ENCODE data around the gene LRCH3.

DNA sequence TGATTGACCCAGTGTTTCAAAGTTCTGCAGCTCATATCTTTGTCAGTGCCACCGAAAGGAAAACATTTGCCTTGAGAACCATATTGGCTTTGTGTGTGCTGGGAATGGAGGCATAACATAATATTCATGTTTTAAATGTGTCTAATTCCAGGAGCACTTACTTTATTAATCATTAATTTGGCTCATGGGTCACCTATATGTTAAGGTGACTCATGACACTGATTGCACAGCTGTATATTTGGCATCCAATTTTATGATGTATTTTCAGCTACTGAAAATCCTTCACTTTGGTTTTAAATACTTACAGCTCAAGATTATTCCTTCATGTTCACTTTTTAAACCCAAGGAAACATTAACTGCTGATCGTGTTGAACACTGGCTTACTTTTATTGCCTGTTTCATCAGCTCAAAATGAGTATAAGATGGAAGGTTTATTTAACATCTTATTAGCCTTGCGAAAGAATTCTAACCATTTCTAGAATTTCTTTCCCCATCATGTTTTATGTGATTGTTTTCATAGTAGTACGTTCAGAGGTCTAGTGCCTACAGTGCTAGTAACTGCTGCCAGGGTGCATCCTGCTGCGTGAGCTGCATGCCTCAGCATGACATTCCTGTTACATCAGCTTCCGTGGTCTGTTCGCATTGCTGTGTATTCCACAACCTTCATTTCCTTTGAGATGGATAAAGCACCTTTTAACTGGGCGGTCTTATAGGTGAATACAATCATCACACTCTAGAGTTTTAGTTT lies 63.7 kb downstream of the LRCH3 start:
- TF ChIP-seq, protein P1, sequence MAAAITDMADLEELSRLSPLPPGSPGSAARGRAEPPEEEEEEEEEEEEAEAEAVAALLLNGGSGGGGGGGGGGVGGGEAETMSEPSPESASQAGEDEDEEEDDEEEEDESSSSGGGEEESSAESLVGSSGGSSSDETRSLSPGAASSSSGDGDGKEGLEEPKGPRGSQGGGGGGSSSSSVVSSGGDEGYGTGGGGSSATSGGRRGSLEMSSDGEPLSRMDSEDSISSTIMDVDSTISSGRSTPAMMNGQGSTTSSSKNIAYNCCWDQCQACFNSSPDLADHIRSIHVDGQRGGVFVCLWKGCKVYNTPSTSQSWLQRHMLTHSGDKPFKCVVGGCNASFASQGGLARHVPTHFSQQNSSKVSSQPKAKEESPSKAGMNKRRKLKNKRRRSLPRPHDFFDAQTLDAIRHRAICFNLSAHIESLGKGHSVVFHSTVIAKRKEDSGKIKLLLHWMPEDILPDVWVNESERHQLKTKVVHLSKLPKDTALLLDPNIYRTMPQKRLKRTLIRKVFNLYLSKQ (tag by site-specific recombination; IDR thresholded peaks at IDR 0.05; ENCODE audit: borderline replicate concordance), result no peak
- no peak for TF ChIP-seq ZNF555 (tag by site-specific recombination; conservative IDR thresholded peaks at IDR 0.05)
- TF ChIP-seq, protein P2, sequence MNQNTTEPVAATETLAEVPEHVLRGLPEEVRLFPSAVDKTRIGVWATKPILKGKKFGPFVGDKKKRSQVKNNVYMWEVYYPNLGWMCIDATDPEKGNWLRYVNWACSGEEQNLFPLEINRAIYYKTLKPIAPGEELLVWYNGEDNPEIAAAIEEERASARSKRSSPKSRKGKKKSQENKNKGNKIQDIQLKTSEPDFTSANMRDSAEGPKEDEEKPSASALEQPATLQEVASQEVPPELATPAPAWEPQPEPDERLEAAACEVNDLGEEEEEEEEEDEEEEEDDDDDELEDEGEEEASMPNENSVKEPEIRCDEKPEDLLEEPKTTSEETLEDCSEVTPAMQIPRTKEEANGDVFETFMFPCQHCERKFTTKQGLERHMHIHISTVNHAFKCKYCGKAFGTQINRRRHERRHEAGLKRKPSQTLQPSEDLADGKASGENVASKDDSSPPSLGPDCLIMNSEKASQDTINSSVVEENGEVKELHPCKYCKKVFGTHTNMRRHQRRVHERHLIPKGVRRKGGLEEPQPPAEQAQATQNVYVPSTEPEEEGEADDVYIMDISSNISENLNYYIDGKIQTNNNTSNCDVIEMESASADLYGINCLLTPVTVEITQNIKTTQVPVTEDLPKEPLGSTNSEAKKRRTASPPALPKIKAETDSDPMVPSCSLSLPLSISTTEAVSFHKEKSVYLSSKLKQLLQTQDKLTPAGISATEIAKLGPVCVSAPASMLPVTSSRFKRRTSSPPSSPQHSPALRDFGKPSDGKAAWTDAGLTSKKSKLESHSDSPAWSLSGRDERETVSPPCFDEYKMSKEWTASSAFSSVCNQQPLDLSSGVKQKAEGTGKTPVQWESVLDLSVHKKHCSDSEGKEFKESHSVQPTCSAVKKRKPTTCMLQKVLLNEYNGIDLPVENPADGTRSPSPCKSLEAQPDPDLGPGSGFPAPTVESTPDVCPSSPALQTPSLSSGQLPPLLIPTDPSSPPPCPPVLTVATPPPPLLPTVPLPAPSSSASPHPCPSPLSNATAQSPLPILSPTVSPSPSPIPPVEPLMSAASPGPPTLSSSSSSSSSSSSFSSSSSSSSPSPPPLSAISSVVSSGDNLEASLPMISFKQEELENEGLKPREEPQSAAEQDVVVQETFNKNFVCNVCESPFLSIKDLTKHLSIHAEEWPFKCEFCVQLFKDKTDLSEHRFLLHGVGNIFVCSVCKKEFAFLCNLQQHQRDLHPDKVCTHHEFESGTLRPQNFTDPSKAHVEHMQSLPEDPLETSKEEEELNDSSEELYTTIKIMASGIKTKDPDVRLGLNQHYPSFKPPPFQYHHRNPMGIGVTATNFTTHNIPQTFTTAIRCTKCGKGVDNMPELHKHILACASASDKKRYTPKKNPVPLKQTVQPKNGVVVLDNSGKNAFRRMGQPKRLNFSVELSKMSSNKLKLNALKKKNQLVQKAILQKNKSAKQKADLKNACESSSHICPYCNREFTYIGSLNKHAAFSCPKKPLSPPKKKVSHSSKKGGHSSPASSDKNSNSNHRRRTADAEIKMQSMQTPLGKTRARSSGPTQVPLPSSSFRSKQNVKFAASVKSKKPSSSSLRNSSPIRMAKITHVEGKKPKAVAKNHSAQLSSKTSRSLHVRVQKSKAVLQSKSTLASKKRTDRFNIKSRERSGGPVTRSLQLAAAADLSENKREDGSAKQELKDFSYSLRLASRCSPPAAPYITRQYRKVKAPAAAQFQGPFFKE (tag by site-specific recombination; IDR thresholded peaks at IDR 0.05; ENCODE audit: borderline replicate concordance), result no peak
- no peak for TF ChIP-seq ZBTB1 (tag by site-specific recombination; IDR thresholded peaks at IDR 0.05)

All from HEK293 (cell line).